SU-DHL-6 (cell line): Measurements from ENCODE around the gene TMEM86B.
A peak's percentile ranks its signal among the peaks of the same experiment; 100 is the strongest.

Source experiments
- H2AFZ ChIP-seq: fragments of 200-600 bp; sonication (generic); 2 replicates; pipeline ENCODE4 v1.6.1; 2014; ENCODE audit warnings: low read depth, mild to moderate bottlenecking, moderate library complexity, mixed read lengths, antibody characterized with exemption, low read length; ENCODE audit not compliant: severe bottlenecking
- H3F3A ChIP-seq: fragments of 200-600 bp; shearing (Covaris generic); 2 replicates; pipeline ENCODE4 v1.6.0; 2016; ENCODE audit warnings: antibody characterized with exemption, mild to moderate bottlenecking; ENCODE audit not compliant: insufficient read depth
- H3K27ac ChIP-seq: fragments of 200-600 bp; sonication (generic); 2 replicates; pipeline ENCODE4 v1.5.1; 2016; ENCODE audit warnings: low read depth, mild to moderate bottlenecking, low read length, moderate library complexity, mixed read lengths
- H3K27me3 ChIP-seq: fragments of 200-600 bp; sonication (generic), shearing (Covaris generic); 2 replicates; pipeline ENCODE4 v1.6.0; 2014; ENCODE audit warnings: mild to moderate bottlenecking, low read length
- H3K36me3 ChIP-seq: fragments of 200-600 bp; sonication (generic); 2 replicates; pipeline ENCODE4 v1.6.1; 2014; ENCODE audit warnings: mild to moderate bottlenecking, low read length, mixed read lengths
- H3K4me2 ChIP-seq: fragments of 300-600, 200-600 bp; shearing (Covaris generic), sonication (generic); 2 replicates; pipeline ENCODE4 v1.6.0; 2014; ENCODE audit warnings: low read length, low read depth, mild to moderate bottlenecking; ENCODE audit not compliant: poor library complexity, severe bottlenecking
- H3K4me3 ChIP-seq: fragments of 200-600 bp; sonication (generic); 2 replicates; pipeline ENCODE4 v1.5.1; 2014; ENCODE audit warnings: antibody characterized with exemption, low read length, mild to moderate bottlenecking, mixed read lengths; ENCODE audit not compliant: insufficient read depth, poor library complexity, severe bottlenecking
- H3K79me2 ChIP-seq: fragments of 200-600 bp; sonication (generic); 2 replicates; pipeline ENCODE4 v1.6.1; 2014; ENCODE audit warnings: mild to moderate bottlenecking, low read length, moderate library complexity; ENCODE audit not compliant: insufficient read depth
- H3K9ac ChIP-seq: fragments of 200-600 bp; sonication (generic); 2 replicates; pipeline ENCODE4 v1.7.0; 2014; ENCODE audit warnings: mild to moderate bottlenecking, low read length
- H3K9me2 ChIP-seq: fragments of 200-600 bp; sonication (generic); replicated peaks from 2 replicates; pipeline ENCODE4 v1.6.1; 2014; ENCODE audit warnings: low read length; ENCODE audit not compliant: insufficient read depth
- H3K9me3 ChIP-seq: fragments of 200-600 bp; sonication (generic); 2 replicates; pipeline ENCODE4 v1.6.1; 2014; ENCODE audit warnings: low read length, mixed read lengths; ENCODE audit not compliant: insufficient read depth
- H4K20me1 ChIP-seq: fragments of 200-600 bp; sonication (generic); 2 replicates; pipeline ENCODE4 v1.6.1; 2014; ENCODE audit warnings: low read depth, mild to moderate bottlenecking, antibody characterized with exemption, low read length, moderate library complexity, mixed read lengths
- EZH2phosphoT487 ChIP-seq: fragments of 200-600 bp; sonication (generic), shearing (Covaris generic); conservative IDR thresholded peaks from 2 replicates; pipeline ENCODE4 v1.6.1; 2018; ENCODE audit warnings: mild to moderate bottlenecking, antibody characterized with exemption, low read length, moderate library complexity, mixed read lengths
- TF ChIP-seq, protein P1 (sequence below): fragments of 200-600 bp; sonication (generic); IDR thresholded peaks from one replicate; pipeline ENCODE4 v1.5.1; 2017; ENCODE audit warnings: antibody characterized with exemption, mild to moderate bottlenecking, low read length, moderate library complexity; ENCODE audit not compliant: insufficient read depth, poor library complexity, severe bottlenecking

Gene TMEM86B

DNA sequence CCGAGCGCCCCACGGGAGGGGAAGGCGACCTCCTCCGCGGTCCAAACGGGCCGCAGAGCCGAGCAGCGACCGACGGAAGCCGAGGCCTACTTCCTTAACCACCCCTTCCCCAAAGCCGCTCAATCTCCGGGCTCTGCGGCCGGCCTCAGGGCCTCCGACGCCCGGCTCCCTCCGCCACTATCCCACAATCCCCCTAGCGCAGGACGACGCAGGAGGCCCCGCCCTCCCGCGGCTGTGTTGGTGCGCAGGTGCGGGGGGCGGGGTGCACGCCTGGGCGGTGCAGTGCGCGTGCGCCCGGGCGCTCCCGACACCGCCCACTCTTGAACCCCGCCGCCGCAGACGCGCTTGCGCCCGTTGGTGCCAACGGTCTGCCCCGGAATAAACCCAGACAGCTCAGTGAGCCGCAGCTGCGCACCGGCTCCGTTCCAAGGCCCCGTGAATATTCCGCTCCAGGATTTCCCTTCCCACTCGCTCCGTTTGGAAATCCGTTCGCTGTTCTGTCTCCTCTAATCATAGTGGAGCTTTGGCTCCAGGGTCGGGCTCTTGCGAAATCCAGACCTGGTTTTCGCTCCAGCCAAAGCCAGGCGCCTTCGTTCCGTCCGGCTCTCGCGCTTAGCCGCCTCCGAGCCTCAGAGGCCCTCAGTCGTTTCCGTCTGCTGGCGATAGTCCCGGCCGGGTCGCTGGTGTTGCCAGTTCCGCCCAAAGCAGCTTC, 30.4 kb upstream of the TMEM86B start, which contains the start of gene PPP6R1:
PPP6R1 (minus strand) TSS at position 190 of the 712 bp plus-strand sequence. CDS start 11,914 bp downstream, outside the sequence.
- Histone ChIP-seq H3K9me2 (no peaks in the 10 kb centered on the region), H3F3A (peaks cover 47% of the 10 kb centered on the region), H3K27me3 (no peaks in the 10 kb centered on the region), H3K79me2 (peaks cover 47% of the 10 kb centered on the region), H3K9ac (peak within 1 kb of the TSS; percentile 94), H3K36me3 (no peaks in the 10 kb centered on the region), H3K27ac (peak within 1 kb of the TSS; percentile 99), H4K20me1 (no peaks in the 10 kb centered on the region), H3K4me3 (peak within 1 kb of the TSS; percentile 73), H3K4me2 (peak within 1 kb of the TSS; percentile 98), H3K9me3 (no peaks in the 10 kb centered on the region), H2AFZ (peak within 1 kb of the TSS; percentile 30)
- TF ChIP-seq, protein P1, sequence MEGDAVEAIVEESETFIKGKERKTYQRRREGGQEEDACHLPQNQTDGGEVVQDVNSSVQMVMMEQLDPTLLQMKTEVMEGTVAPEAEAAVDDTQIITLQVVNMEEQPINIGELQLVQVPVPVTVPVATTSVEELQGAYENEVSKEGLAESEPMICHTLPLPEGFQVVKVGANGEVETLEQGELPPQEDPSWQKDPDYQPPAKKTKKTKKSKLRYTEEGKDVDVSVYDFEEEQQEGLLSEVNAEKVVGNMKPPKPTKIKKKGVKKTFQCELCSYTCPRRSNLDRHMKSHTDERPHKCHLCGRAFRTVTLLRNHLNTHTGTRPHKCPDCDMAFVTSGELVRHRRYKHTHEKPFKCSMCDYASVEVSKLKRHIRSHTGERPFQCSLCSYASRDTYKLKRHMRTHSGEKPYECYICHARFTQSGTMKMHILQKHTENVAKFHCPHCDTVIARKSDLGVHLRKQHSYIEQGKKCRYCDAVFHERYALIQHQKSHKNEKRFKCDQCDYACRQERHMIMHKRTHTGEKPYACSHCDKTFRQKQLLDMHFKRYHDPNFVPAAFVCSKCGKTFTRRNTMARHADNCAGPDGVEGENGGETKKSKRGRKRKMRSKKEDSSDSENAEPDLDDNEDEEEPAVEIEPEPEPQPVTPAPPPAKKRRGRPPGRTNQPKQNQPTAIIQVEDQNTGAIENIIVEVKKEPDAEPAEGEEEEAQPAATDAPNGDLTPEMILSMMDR = no peak
- no peak for TF ChIP-seq EZH2phosphoT487

DNA sequence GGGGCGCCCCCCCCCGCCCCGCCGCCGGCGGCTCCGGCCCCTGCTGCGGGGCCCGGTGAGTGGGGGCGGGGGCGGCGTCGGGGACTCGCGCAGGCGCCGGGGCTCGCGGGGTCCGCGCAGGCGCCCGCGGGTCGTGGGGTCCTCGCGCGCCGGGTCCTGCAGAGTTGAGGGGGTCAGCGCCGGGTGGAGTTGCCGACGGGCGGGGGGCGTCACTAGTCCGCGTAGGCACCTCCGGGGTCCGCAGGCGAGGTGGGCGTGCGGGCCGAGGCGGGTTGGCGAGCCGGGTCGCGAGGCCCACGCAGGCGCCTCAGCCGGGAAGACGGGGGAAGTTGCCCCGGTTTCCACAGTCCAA, 29.9 kb upstream of the TMEM86B start:
- no peaks in the 10 kb centered on the region for H3K9me2 ChIP-seq
- peak overlapping the region; percentile 94 for H3K9ac ChIP-seq
- peak overlapping the region; percentile 99 for H3K27ac ChIP-seq
- peak overlapping the region; percentile 73 for H3K4me3 ChIP-seq
- peak overlapping the region; percentile 98 for H3K4me2 ChIP-seq
- H2AFZ ChIP-seq = no peak overlapping the region
- no peaks in the 10 kb centered on the region for H3K9me3 ChIP-seq
- no peaks in the 10 kb centered on the region for H3K27me3 ChIP-seq
- H4K20me1 ChIP-seq = no peaks in the 10 kb centered on the region
- H3F3A ChIP-seq = peaks cover 50% of the 10 kb centered on the region
- TF ChIP-seq, protein P1 = no peak
- no peak for TF ChIP-seq EZH2phosphoT487
- peaks cover 52% of the 10 kb centered on the region for H3K79me2 ChIP-seq
- H3K36me3 ChIP-seq = no peaks in the 10 kb centered on the region

DNA sequence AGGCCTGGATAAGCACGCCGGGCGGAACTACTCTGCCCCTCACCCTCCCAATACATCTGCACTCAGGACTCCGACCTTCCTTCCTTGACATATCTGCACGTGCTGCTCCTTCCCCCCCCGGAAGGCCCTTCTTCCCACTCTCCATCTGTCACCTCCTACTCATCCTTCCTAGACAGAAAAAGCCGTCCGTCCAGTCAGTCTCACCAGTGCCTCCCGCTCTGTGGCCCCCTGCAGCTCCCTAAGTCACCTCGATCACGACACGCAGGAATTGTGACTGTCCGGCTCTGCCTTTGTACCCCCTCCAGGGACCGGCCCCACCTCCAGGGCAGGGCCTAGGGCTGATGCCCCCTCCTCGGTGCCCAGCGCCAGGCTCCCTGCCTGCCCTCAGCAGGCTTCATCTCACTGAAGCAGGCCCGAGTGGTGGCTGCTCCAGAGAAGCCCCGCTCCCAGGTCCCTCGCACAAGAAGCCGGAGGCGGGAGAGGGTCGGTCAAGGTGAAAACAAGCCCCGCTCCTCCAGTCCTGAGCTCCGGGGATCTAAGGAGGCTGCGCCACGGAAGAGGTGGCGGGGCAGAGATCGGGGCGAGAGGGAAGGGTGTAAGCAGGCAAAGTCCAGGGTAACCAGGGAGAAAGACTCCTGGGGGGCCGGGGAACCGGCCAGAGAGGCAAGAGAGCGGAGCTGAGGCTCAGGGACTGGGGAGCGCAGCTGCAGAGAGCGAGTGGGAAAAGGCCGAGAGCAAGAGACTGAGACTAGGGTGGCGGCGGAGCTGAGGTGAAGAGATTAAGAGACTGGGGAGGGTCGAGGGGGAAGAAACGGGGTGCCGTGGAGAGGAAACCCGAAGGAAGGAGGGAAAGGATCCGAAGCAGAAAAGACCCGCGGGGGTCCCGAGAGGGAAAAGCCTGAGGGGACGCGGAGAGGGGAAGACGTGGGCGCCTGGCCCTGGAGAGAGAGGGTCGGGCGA, 29.2 kb upstream of the TMEM86B start:
- Histone ChIP-seq H3K9me2 (no peaks in the 10 kb centered on the region), H3K27ac (peak overlapping the region; percentile 99), H3K27me3 (no peaks in the 10 kb centered on the region), H2AFZ (no peak overlapping the region), H3K4me2 (peak overlapping the region; percentile 98), H3K9me3 (no peaks in the 10 kb centered on the region), H3K36me3 (no peaks in the 10 kb centered on the region), H3F3A (peaks cover 50% of the 10 kb centered on the region), H4K20me1 (no peaks in the 10 kb centered on the region), H3K4me3 (peak overlapping the region; percentile 73), H3K9ac (peak overlapping the region; percentile 94), H3K79me2 (peaks cover 59% of the 10 kb centered on the region)
- no peak for TF ChIP-seq EZH2phosphoT487
- TF ChIP-seq, protein P1 = no peak
